T-helper 2 cell (primary cell): ENCODE measurements around the gene EPHB4.
"Not testable (repeated sequence)": the region's sequence is repeated elsewhere in the genome, so short reads cannot be mapped to it uniquely, and the experiment has no call there.

Experiments
- DNase-seq, 5 experiments: peaks; one replicate each; pipeline versions ENCODE4 v3.0.0 to v3.0.0-alpha.2; 2012 to 2022

Gene EPHB4

GRCh38 chr7:100819586-100819985 lies 7.7 kb downstream of the EPHB4 start:
- DNase-seq = no peak

GRCh38 chr7:100818825-100819224 lies 8.5 kb downstream of the EPHB4 start:
- DNase-seq = no peak

- DNase-seq = no peak
Measured at GRCh38 chr7:100818366-100818765, 9.0 kb downstream of the EPHB4 start.

GRCh38 chr7:100817097-100817496 lies 10.2 kb downstream of the EPHB4 start:
- DNase-seq = no peak

- not testable (repeated sequence) for DNase-seq
Measured at GRCh38 chr7:100816515-100816914, 10.8 kb downstream of the EPHB4 start.

- no peak for DNase-seq
Measured at GRCh38 chr7:100812729-100813128, 14.6 kb downstream of the EPHB4 start.

GRCh38 chr7:100811480-100811879 lies 15.8 kb downstream of the EPHB4 start:
- DNase-seq = no peak

- no peak for DNase-seq
Measured at GRCh38 chr7:100808354-100808875, 18.9 kb downstream of the EPHB4 start.

- not testable (repeated sequence) for DNase-seq
Measured at GRCh38 chr7:100806883-100807282, 20.4 kb downstream of the EPHB4 start.

- no peak for DNase-seq
Measured at GRCh38 chr7:100806276-100806675, 21.0 kb downstream of the EPHB4 start.

- DNase-seq = no peak
Measured at GRCh38 chr7:100804681-100805431, 22.5 kb downstream of the EPHB4 start.

- peak in 2 of 5 experiments; percentile 14 to 86 for DNase-seq
Measured at GRCh38 chr7:100803398-100804161, 23.7 kb downstream of the EPHB4 start.

GRCh38 chr7:100802951-100803350 lies 24.4 kb downstream of the EPHB4 start:
- no peak for DNase-seq

GRCh38 chr7:100801833-100802568 lies 25.3 kb downstream of the EPHB4 start:
- DNase-seq = no peak

GRCh38 chr7:100799037-100799896 lies 28.1 kb downstream of the EPHB4 start:
- DNase-seq = peak in 4 of 5 experiments; percentile 13 to 62 (median 32)

- DNase-seq = no peak
Measured at GRCh38 chr7:100794741-100795140, 32.6 kb downstream of the EPHB4 start.

- DNase-seq = no peak
Measured at GRCh38 chr7:100793806-100794660, 33.3 kb downstream of the EPHB4 start.

- no peak for DNase-seq
Measured at GRCh38 chr7:100791881-100792666, 35.2 kb downstream of the EPHB4 start.

GRCh38 chr7:100789055-100789454 lies 38.3 kb downstream of the EPHB4 start:
- no peak for DNase-seq

GRCh38 chr7:100786323-100786722 lies 41.0 kb downstream of the EPHB4 start:
- DNase-seq = no peak
